K562 (cell line): ENCODE results near the gene IL27RA. TPM values are rescaled to one million over a fixed set of nuclear protein-coding genes. Genes with fewer than 3 reads are reported as not detected.
A peak's percentile ranks its signal among the peaks of the same experiment; 100 is the strongest.

Experiments used
- ATAC-seq: fragments of 200-7000 bp; cut with Tn5 transposase; 3 replicates; pipeline ENCODE4 v1.9.1; 2020; ENCODE audit warnings: moderate library complexity
- BruUV-seq: library from RNA; stranded (reverse); fragments of 400-500 nt; replicated peaks from 2 replicates; lab custom pipeline; 2021; lab: Mats Ljungman, UMichigan
- CTCF ChIA-PET: fragments of 300-600 bp; formaldehyde crosslinking; extraction: SDS; loops from one replicate; lab custom pipeline; 2021; ENCODE audit warnings: low intra/inter-chr PET ratio; lab: Yijun Ruan, JAX
- POLR2A ChIA-PET: fragments of 300-600, 350-650 bp; sonication (Branson Sonifier 250); formaldehyde crosslinking; extraction: SDS; loops from one replicate; lab custom pipeline; 2021; ENCODE audit warnings: antibody characterized with exemption, inconsistent platforms; lab: Yijun Ruan, JAX
- DNase-seq, 4 experiments: peaks; one replicate each; pipeline versions ENCODE4 v3.0.0 to v3.0.0-alpha.2; 2011 to 2018; ENCODE audit warnings: low spot score in 3 of 4, mixed read lengths in 3 of 4; ENCODE audit errors: extremely low read depth in 1 of 4
- FAIRE-seq: peaks from 2 replicates; lab custom pipeline; 2011; peaks lifted over from hg19 to GRCh38; lab: Jason Lieb, UNC
- H2AFZ ChIP-seq: 2 replicates; pipeline ENCODE4 v1.6.0; 2011; ENCODE audit warnings: low read depth, low read length, control low read depth, inconsistent platforms
- H3K27ac ChIP-seq: fragments of 200-600 bp; 3 replicates; pipeline ENCODE4 v1.8.0; 2011; ENCODE audit warnings: low read depth, mild to moderate bottlenecking, control low read depth, inconsistent platforms, low read length, moderate library complexity, mixed read lengths; ENCODE audit errors: extremely low read depth
- H3K27me3 ChIP-seq, 2 experiments: fragments of 300-600 bp in 1 of 2; 2 replicates in 1 of 2; 3 replicates in 1 of 2; pipeline versions ENCODE4 v1.6.0 to v1.8.0; 2011; ENCODE audit warnings: inconsistent platforms in 2 of 2, low read length in 2 of 2, mild to moderate bottlenecking in 1 of 2, mixed read lengths in 1 of 2, moderate library complexity in 1 of 2; ENCODE audit not compliant: control insufficient read depth in 2 of 2, insufficient read depth in 2 of 2
- H3K36me3 ChIP-seq: fragments of 300-600 bp; 3 replicates; pipeline ENCODE4 v1.8.0; 2011; ENCODE audit warnings: mild to moderate bottlenecking, low read length, inconsistent platforms; ENCODE audit not compliant: control insufficient read depth, insufficient read depth
- H3K4me1 ChIP-seq, 2 experiments: fragments of 200-600 bp in 1 of 2; replicated peaks in 1 of 2; 2 replicates in 1 of 2; 3 replicates in 1 of 2; pipeline versions ENCODE4 v1.5.1 to v1.8.0; 2011; ENCODE audit warnings: inconsistent platforms in 2 of 2, low read length in 2 of 2, mild to moderate bottlenecking in 1 of 2, mixed read lengths in 1 of 2, moderate library complexity in 1 of 2; ENCODE audit not compliant: control insufficient read depth in 2 of 2, insufficient read depth in 2 of 2
- H3K4me2 ChIP-seq: 2 replicates; pipeline ENCODE4 v1.6.1; 2011; ENCODE audit warnings: low read length, control low read depth, inconsistent platforms, mixed read lengths; ENCODE audit not compliant: insufficient read depth
- H3K4me3 ChIP-seq: fragments of 200-600 bp; sonication (generic), shearing (Covaris generic); 2 replicates; pipeline ENCODE4 v1.5.1; 2016; ENCODE audit warnings: control low read depth, inconsistent platforms
- H3K79me2 ChIP-seq: fragments of 200-600 bp; 3 replicates; pipeline ENCODE4 v1.8.0; 2011; ENCODE audit warnings: low read length, inconsistent platforms; ENCODE audit not compliant: control insufficient read depth, insufficient read depth
- H3K9ac ChIP-seq, 2 experiments: 2 replicates each; pipeline versions ENCODE4 v1.6.0 to v1.6.1; 2011; ENCODE audit warnings: low read depth in 2 of 2, low read length in 2 of 2, control low read depth in 1 of 2, inconsistent platforms in 1 of 2, mild to moderate bottlenecking in 1 of 2, mixed read lengths in 1 of 2; ENCODE audit not compliant: insufficient read depth in 1 of 2
- H3K9me1 ChIP-seq: one replicate; pipeline ENCODE4 v1.6.0; 2011; ENCODE audit warnings: inconsistent platforms, mild to moderate bottlenecking, low read length, moderate library complexity; ENCODE audit not compliant: control insufficient read depth, insufficient read depth
- H3K9me3 ChIP-seq: replicated peaks from 2 replicates; pipeline ENCODE4 v1.5.1; 2011; ENCODE audit warnings: low read depth, low read length, inconsistent platforms; ENCODE audit not compliant: control insufficient read depth, insufficient read depth
- H4K20me1 ChIP-seq: replicated peaks from 2 replicates; pipeline ENCODE4 v1.6.1; 2011; ENCODE audit warnings: low read length, inconsistent platforms, mixed read lengths; ENCODE audit not compliant: control insufficient read depth, insufficient read depth
- KDM5B ChIP-seq: fragments of 200-600 bp; sonication (generic); IDR thresholded peaks from 2 replicates; pipeline ENCODE4 v1.6.1; 2012; ENCODE audit warnings: low read depth, mild to moderate bottlenecking, moderate library complexity, low read length, control low read depth, inconsistent platforms; ENCODE audit not compliant: insufficient replicate concordance
- PPARD ChIP-seq: fragments of 250-450 bp; sonication (Bioruptor Pico); IDR thresholded peaks from 2 replicates; pipeline ENCODE4 v1.8.0; 2022; ENCODE audit warnings: inconsistent platforms, mild to moderate bottlenecking, moderate library complexity
- PTTG1 ChIP-seq: fragments of 450-650 bp; IDR thresholded peaks from 2 replicates; pipeline ENCODE4 v1.6.1; 2016; ENCODE audit warnings: low read depth, mild to moderate bottlenecking, missing genetic modification characterization, missing compliant biosample characterization
- SRSF1 ChIP-seq: fragments of 200-400 bp; formaldehyde crosslinking; IDR thresholded peaks from 2 replicates; pipeline ENCODE4 v1.6.1; 2017; ENCODE audit warnings: mild to moderate bottlenecking, low read depth, low read length, moderate library complexity
- ZKSCAN8 ChIP-seq: fragments of 200-800 bp; sonication (Bioruptor generic); IDR thresholded peaks from 2 replicates; pipeline ENCODE4 v1.6.1; 2016; ENCODE audit warnings: missing genetic modification characterization, missing compliant biosample characterization
- ZNF384 ChIP-seq: IDR thresholded peaks from 2 replicates; pipeline ENCODE4 v1.6.1; 2012; ENCODE audit warnings: low read depth, low read length, improper control_type of control experiment
- WGBS: fragments of 100-300 bp; shearing (Covaris generic); methylation state at CpG from one replicate; pipeline ENCODE4 v1.1.6; 2016; ENCODE audit warnings: low coverage, mixed read lengths; ENCODE audit not compliant: insufficient coverage; ENCODE audit errors: missing lambda C conversion rate; 5-methylcytosine and 5-hydroxymethylcytosine counted together
- in situ Hi-C: fragments of 300-500 bp; cut with MboI; formaldehyde crosslinking; loops from 4 replicates; pipeline ENCODE4 v1.15.0; 2018; ENCODE audit warnings: inconsistent platforms, mixed read lengths
- intact Hi-C: fragments of 100-400 bp; cut with micrococcal nuclease; formaldehyde crosslinking; loops from 2 replicates; pipeline ENCODE4 v1.14.2; 2022
- polyA plus RNA-seq, 8 experiments: library from polyadenylated mRNA; depleted of rRNA in 4 of 8; stranded (reverse) in 5 of 8; unstranded in 3 of 8; fragments of >200 nt; fragmentation: Nextera tagmentation in 2 of 8; fragmentation: Illumina TruSeq in 1 of 8; extraction: Ambion mirVana in 2 of 8; extraction: Trizol in 1 of 8; gene quantifications; 2 replicates each; pipeline versions ENCODE4 v1.2.1 to v1.2.3, GENCODE V29; 2011 to 2014; ENCODE audit warnings: inconsistent platforms in 1 of 8, missing spikeins in 1 of 8
- total RNA-seq, 7 experiments: library from RNA; depleted of rRNA in 6 of 7; stranded (reverse); fragments of >200 nt in 6 of 7; fragmentation: Illumina TruSeq in 2 of 7; extraction: Trizol in 2 of 7; gene quantifications; 2 replicates each; pipeline versions ENCODE4 v1.2.1 to v1.2.3, GENCODE V29; 2011 to 2021; ENCODE audit warnings: low replicate concordance in 1 of 7
- TF ChIP-seq, protein P1 (sequence below): fragments of 450-650 bp; IDR thresholded peaks from one replicate; pipeline ENCODE4 v1.6.1; 2018; ENCODE audit warnings: mild to moderate bottlenecking, moderate library complexity; ENCODE audit not compliant: partially characterized antibody
- TF ChIP-seq, protein P2 (sequence below): fragments of 200-800 bp; sonication (Bioruptor generic); IDR thresholded peaks from 2 replicates; pipeline ENCODE4 v1.6.1; 2017; ENCODE audit warnings: missing genetic modification characterization, missing compliant biosample characterization
- TF ChIP-seq, protein P3 (sequence below): sonication (generic); formaldehyde crosslinking; IDR thresholded peaks from 2 replicates; pipeline ENCODE4 v1.8.0; 2023; ENCODE audit warnings: missing genetic modification reagents, mild to moderate bottlenecking, borderline replicate concordance
- TF ChIP-seq, protein P4 (sequence below): fragments of 450-650 bp; IDR thresholded peaks from 2 replicates; pipeline ENCODE4 v1.6.1; 2016; ENCODE audit warnings: antibody characterized with exemption

Gene IL27RA
- total and polyA plus RNA-seq, 9 of the 15 experiments (the other 6 are each of a cell fraction or from before 2014, with no cell fraction given): 1.9 to 15.9 (median 12.0) TPM

DNA sequence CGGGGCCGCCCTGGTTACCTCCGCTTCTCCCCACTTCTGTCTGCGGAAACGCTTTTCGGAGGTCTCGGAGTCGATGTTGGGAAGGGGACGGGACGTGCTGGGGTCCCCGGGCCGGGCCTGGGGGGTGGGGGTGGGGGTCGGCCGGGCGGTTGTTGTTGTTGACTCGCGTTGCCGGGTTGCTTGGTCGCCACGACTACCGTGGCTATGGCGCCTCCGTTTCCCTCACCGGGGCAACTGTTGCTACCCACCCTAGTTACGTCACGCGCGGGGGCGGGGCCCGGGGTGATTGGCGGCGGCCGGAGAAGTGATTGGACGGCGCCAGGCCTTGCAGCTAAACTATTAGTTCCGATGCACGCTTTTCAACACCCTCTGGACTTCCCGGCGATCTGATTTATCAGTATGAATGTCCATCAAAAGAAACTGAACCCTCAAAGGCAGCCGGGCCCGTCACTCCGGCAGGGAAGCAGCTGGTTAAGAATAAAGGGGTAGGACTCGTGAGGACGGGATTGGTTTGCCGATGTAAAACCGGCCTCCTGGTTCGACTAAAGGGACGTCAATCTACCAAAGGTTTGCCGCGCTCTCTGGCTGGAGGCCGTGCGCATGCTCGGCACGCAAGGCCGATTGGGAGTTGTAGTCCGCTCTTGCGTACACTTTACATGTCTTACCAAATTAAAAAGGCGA, 25.3 kb upstream of the IL27RA start, which contains the start of gene RFX1:
Gene RFX1 (minus strand): TSS at position 236 of the 681 bp plus-strand sequence. CDS start 12,477 bp downstream, outside the sequence.
- peak; percentile 86 for ATAC-seq
- BruUV-seq: no TSS peak
- peak within 1 kb of the TSS; percentile 93 to 99 for H3K9ac ChIP-seq
- DNase-seq: peak; percentile 75 to 98 (median 84)
- WGBS: under 1% methylated on average over 47 of the region's 58 CpGs
- intact Hi-C loops (no loop called here), in situ Hi-C loops (no loop called here)
- H3K4me2 ChIP-seq: peak within 1 kb of the TSS; percentile 98
- peak; percentile 93 for FAIRE-seq
- peak within 1 kb of the TSS; percentile 82 for H3K4me3 ChIP-seq
- POLR2A ChIA-PET: interaction anchor here (0.6 to 2.3 kb wide), 22 partner anchors 8 to 1829 kb away, joined by 3 to 15 read pairs (median 7); partner anchors contain the start of genes DCAF15, IL27RA and RLN3
- peaks cover 38% of the 10 kb centered on the region for H3K79me2 ChIP-seq
- H3K27me3 ChIP-seq: no peaks in the 10 kb centered on the region
- peak within 1 kb of the TSS; percentile 100 for H3K27ac ChIP-seq
- H2AFZ ChIP-seq: peak within 1 kb of the TSS; percentile 97
- CTCF ChIA-PET: no interaction called here
- H3K36me3 ChIP-seq: peaks cover 4% of the 10 kb centered on the region; the same call in 1 of the 3 replicates
- H3K9me3 ChIP-seq: no peaks in the 10 kb centered on the region
- H3K4me1 ChIP-seq: peaks cover 45 to 46% of the 10 kb centered on the region in 2 experiments
- no peaks in the 10 kb centered on the region for H4K20me1 ChIP-seq
- no peaks in the 10 kb centered on the region for H3K9me1 ChIP-seq
- TF ChIP-seq ZKSCAN8 (CRISPR knock-in tag): no peak
- no peak for TF ChIP-seq ZNF384
- TF ChIP-seq PPARD: no peak
- no peak for TF ChIP-seq KDM5B
- TF ChIP-seq, protein P1, sequence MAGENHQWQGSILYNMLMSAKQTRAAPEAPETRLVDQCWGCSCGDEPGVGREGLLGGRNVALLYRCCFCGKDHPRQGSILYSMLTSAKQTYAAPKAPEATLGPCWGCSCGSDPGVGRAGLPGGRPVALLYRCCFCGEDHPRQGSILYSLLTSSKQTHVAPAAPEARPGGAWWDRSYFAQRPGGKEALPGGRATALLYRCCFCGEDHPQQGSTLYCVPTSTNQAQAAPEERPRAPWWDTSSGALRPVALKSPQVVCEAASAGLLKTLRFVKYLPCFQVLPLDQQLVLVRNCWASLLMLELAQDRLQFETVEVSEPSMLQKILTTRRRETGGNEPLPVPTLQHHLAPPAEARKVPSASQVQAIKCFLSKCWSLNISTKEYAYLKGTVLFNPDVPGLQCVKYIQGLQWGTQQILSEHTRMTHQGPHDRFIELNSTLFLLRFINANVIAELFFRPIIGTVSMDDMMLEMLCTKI: no peak
- TF ChIP-seq SRSF1: no peak
- TF ChIP-seq, protein P2, sequence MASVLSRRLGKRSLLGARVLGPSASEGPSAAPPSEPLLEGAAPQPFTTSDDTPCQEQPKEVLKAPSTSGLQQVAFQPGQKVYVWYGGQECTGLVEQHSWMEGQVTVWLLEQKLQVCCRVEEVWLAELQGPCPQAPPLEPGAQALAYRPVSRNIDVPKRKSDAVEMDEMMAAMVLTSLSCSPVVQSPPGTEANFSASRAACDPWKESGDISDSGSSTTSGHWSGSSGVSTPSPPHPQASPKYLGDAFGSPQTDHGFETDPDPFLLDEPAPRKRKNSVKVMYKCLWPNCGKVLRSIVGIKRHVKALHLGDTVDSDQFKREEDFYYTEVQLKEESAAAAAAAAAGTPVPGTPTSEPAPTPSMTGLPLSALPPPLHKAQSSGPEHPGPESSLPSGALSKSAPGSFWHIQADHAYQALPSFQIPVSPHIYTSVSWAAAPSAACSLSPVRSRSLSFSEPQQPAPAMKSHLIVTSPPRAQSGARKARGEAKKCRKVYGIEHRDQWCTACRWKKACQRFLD (CRISPR knock-in tag): no peak
- TF ChIP-seq, protein P3, sequence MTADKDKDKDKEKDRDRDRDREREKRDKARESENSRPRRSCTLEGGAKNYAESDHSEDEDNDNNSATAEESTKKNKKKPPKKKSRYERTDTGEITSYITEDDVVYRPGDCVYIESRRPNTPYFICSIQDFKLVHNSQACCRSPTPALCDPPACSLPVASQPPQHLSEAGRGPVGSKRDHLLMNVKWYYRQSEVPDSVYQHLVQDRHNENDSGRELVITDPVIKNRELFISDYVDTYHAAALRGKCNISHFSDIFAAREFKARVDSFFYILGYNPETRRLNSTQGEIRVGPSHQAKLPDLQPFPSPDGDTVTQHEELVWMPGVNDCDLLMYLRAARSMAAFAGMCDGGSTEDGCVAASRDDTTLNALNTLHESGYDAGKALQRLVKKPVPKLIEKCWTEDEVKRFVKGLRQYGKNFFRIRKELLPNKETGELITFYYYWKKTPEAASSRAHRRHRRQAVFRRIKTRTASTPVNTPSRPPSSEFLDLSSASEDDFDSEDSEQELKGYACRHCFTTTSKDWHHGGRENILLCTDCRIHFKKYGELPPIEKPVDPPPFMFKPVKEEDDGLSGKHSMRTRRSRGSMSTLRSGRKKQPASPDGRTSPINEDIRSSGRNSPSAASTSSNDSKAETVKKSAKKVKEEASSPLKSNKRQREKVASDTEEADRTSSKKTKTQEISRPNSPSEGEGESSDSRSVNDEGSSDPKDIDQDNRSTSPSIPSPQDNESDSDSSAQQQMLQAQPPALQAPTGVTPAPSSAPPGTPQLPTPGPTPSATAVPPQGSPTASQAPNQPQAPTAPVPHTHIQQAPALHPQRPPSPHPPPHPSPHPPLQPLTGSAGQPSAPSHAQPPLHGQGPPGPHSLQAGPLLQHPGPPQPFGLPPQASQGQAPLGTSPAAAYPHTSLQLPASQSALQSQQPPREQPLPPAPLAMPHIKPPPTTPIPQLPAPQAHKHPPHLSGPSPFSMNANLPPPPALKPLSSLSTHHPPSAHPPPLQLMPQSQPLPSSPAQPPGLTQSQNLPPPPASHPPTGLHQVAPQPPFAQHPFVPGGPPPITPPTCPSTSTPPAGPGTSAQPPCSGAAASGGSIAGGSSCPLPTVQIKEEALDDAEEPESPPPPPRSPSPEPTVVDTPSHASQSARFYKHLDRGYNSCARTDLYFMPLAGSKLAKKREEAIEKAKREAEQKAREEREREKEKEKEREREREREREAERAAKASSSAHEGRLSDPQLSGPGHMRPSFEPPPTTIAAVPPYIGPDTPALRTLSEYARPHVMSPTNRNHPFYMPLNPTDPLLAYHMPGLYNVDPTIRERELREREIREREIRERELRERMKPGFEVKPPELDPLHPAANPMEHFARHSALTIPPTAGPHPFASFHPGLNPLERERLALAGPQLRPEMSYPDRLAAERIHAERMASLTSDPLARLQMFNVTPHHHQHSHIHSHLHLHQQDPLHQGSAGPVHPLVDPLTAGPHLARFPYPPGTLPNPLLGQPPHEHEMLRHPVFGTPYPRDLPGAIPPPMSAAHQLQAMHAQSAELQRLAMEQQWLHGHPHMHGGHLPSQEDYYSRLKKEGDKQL (CRISPR knock-in tag): no peak
- TF ChIP-seq, protein P4, sequence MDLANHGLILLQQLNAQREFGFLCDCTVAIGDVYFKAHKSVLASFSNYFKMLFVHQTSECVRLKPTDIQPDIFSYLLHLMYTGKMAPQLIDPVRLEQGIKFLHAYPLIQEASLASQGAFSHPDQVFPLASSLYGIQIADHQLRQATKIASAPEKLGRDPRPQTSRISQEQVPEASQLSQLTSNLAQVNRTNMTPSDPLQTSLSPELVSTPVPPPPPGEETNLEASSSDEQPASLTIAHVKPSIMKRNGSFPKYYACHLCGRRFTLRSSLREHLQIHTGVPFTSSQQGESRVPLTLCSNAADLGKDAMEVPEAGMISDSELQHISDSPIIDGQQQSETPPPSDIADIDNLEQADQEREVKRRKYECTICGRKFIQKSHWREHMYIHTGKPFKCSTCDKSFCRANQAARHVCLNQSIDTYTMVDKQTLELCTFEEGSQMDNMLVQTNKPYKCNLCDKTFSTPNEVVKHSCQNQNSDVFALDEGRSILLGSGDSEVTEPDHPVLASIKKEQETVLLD: peak; percentile 96
- TF ChIP-seq PTTG1 (tag): no peak
